Calu3 (cell line): ENCODE data around the gene NTMT1. TPM values are rescaled to one million over a fixed set of nuclear protein-coding genes. Genes with fewer than 3 reads are reported as not detected.
A peak's percentile ranks its signal among the peaks of the same experiment; 100 is the strongest.

Experiments
- BruUV-seq: library from RNA; stranded (reverse); fragments of 400-500 nt; replicated peaks from 2 replicates; lab custom pipeline; 2021; lab: Mats Ljungman, UMichigan
- CTCF ChIA-PET: fragments of 300-600 bp; sonication (Branson Sonifier 250); formaldehyde crosslinking; loops from one replicate; lab custom pipeline; 2022; ENCODE audit warnings: antibody characterized with exemption; lab: Charles Lee
- DNase-seq: peaks from one replicate; pipeline ENCODE4 v3.0.0; 2022
- H3K27ac Mint-ChIP-seq: one replicate; pipeline ENCODE4 v1.8.0; 2022; ENCODE audit warnings: mixed read lengths; ENCODE audit not compliant: unreplicated experiment
- H3K27me3 Mint-ChIP-seq: one replicate; pipeline ENCODE4 v1.8.0; 2022; ENCODE audit warnings: mixed read lengths; ENCODE audit not compliant: unreplicated experiment
- H3K36me3 Mint-ChIP-seq: one replicate; pipeline ENCODE4 v1.8.0; 2022; ENCODE audit warnings: mild to moderate bottlenecking, moderate library complexity, mixed read lengths; ENCODE audit not compliant: insufficient read depth, unreplicated experiment
- H3K4me1 Mint-ChIP-seq: one replicate; pipeline ENCODE4 v1.8.0; 2022; ENCODE audit warnings: mild to moderate bottlenecking, low read depth, mixed read lengths; ENCODE audit not compliant: unreplicated experiment
- H3K4me3 Mint-ChIP-seq: one replicate; pipeline ENCODE4 v1.8.0; 2022; ENCODE audit warnings: mild to moderate bottlenecking, low read depth, moderate library complexity, mixed read lengths; ENCODE audit not compliant: unreplicated experiment
- H3K9me3 Mint-ChIP-seq: one replicate; pipeline ENCODE4 v1.8.0; 2022; ENCODE audit warnings: low read depth, mixed read lengths; ENCODE audit not compliant: unreplicated experiment
- CTCF ChIP-seq: fragments of 200-600 bp; IDR thresholded peaks from one replicate; pipeline ENCODE4 v1.8.0; 2022; ENCODE audit warnings: antibody characterized with exemption; ENCODE audit not compliant: unreplicated experiment
- intact Hi-C: fragments of 100-400 bp; cut with micrococcal nuclease; formaldehyde crosslinking; loops from one replicate; pipeline ENCODE4 v1.10.0; 2022; ENCODE audit not compliant: unreplicated experiment
- total RNA-seq: library from RNA; stranded (reverse); gene quantifications from 2 replicates; pipeline ENCODE4 v1.2.3, GENCODE V29; 2022

NTMT1 gene
- total RNA-seq, 1 experiment from 2014 or later, result 36.1 TPM

- no peak for TF ChIP-seq CTCF
- H3K27ac Mint-ChIP-seq, result no peak overlapping the region
- peaks cover 26% of the 10 kb centered on the region for H3K4me1 Mint-ChIP-seq
- intact Hi-C loops, result no loop called here
- BruUV-seq, result no TSS peak
- DNase-seq, result peak; percentile 61
- no peaks in the 10 kb centered on the region for H3K27me3 Mint-ChIP-seq
- H3K4me3 Mint-ChIP-seq, result no peak overlapping the region
- CTCF ChIA-PET, result no interaction called here
- peaks cover 20% of the 10 kb centered on the region for H3K36me3 Mint-ChIP-seq
- H3K9me3 Mint-ChIP-seq, result no peaks in the 10 kb centered on the region
Measured at GRCh38 chr9:129584136-129584535, 41.8 kb upstream of the NTMT1 start.

GRCh38 chr9:129585352-129585751 is 40.6 kb upstream of the NTMT1 start:
- H3K4me3 Mint-ChIP-seq, result no peak overlapping the region
- H3K27me3 Mint-ChIP-seq, result no peaks in the 10 kb centered on the region
- no peaks in the 10 kb centered on the region for H3K9me3 Mint-ChIP-seq
- no TSS peak for BruUV-seq
- H3K27ac Mint-ChIP-seq, result no peak overlapping the region
- peaks cover 11% of the 10 kb centered on the region for H3K36me3 Mint-ChIP-seq
- no peak for DNase-seq
- no peak for TF ChIP-seq CTCF
- CTCF ChIA-PET, result no interaction called here
- H3K4me1 Mint-ChIP-seq, result peaks cover 18% of the 10 kb centered on the region
- intact Hi-C loops, result no loop called here

DNA sequence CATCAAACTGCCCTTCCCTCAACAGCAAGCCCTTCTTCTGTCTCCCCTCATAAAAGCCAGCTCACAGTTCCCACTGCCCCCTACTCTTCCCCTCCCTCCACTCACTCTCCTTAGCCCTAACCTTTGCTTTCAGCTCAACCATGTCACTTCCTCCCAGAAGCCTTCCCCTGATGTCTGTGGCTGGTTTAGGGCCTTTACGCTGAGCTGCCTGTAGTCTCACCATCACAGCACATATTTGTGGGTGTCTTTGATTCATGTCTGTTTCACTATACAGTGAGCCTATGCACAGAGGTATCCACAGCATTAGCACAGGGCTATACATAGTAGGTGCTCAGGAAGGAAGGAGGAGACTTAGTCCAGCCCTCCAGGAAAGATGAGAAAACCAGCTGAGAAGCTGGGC is 39.7 kb upstream of the NTMT1 start:
- Mint-ChIP-seq H3K4me3 (no peak overlapping the region), H3K36me3 (peaks cover 6% of the 10 kb centered on the region), H3K27ac (no peak overlapping the region), H3K27me3 (no peaks in the 10 kb centered on the region), H3K4me1 (peaks cover 18% of the 10 kb centered on the region), H3K9me3 (no peaks in the 10 kb centered on the region)
- BruUV-seq, result no TSS peak
- CTCF ChIA-PET, result no interaction called here
- intact Hi-C loops, result no loop called here
- DNase-seq, result no peak
- TF ChIP-seq CTCF, result no peak

- Mint-ChIP-seq H3K9me3 (no peaks in the 10 kb centered on the region), H3K36me3 (peaks cover 6% of the 10 kb centered on the region), H3K27me3 (no peaks in the 10 kb centered on the region), H3K4me1 (peaks cover 15% of the 10 kb centered on the region), H3K4me3 (no peak overlapping the region), H3K27ac (no peak overlapping the region)
- CTCF ChIA-PET, result no interaction called here
- no peak for TF ChIP-seq CTCF
- BruUV-seq, result no TSS peak
- intact Hi-C loops, result no loop called here
- DNase-seq, result no peak
Measured at GRCh38 chr9:129586685-129587084, 39.3 kb upstream of the NTMT1 start.
